ENCODE measurements around the gene FCHO1.

DNA sequence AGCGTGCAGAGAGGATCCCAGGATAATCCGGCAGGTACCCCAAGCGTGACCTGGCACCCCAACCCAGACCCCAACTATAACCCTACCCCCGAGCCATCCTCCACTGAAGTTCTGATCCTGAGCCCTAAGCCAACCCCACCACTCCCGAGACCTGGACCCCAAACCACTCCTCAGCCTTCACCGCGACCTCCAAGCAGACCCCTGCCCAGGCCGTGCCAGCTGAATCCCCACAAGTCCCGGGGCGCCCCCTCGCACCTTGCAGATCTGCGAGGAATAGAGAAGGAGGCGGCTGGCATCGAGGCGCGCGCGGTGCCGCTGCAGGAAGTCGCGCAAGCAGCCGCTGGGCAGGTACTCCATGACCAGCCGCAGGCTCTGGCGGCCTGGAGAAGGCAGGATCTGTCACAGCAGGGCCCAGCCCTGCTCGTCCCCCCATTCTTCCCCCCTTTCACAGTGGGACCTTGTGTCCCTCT lies 80.2 kb downstream of the FCHO1 start:
- TF ChIP-seq, protein P1, sequence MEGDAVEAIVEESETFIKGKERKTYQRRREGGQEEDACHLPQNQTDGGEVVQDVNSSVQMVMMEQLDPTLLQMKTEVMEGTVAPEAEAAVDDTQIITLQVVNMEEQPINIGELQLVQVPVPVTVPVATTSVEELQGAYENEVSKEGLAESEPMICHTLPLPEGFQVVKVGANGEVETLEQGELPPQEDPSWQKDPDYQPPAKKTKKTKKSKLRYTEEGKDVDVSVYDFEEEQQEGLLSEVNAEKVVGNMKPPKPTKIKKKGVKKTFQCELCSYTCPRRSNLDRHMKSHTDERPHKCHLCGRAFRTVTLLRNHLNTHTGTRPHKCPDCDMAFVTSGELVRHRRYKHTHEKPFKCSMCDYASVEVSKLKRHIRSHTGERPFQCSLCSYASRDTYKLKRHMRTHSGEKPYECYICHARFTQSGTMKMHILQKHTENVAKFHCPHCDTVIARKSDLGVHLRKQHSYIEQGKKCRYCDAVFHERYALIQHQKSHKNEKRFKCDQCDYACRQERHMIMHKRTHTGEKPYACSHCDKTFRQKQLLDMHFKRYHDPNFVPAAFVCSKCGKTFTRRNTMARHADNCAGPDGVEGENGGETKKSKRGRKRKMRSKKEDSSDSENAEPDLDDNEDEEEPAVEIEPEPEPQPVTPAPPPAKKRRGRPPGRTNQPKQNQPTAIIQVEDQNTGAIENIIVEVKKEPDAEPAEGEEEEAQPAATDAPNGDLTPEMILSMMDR (conservative IDR thresholded peaks at IDR 0.05 in 1 of 2, IDR thresholded peaks at IDR 0.05 in 1 of 2; ENCODE audit: extremely low read depth in 1 of 2, insufficient read depth in 1 of 2, low read depth in 1 of 2, low read length in 2 of 2): no peak
- no peak for TF ChIP-seq EZH2 (IDR thresholded peaks at IDR 0.05; ENCODE audit: borderline replicate concordance, low read length)
